Measurements from ENCODE around the gene QSOX2.

Gene QSOX2

DNA sequence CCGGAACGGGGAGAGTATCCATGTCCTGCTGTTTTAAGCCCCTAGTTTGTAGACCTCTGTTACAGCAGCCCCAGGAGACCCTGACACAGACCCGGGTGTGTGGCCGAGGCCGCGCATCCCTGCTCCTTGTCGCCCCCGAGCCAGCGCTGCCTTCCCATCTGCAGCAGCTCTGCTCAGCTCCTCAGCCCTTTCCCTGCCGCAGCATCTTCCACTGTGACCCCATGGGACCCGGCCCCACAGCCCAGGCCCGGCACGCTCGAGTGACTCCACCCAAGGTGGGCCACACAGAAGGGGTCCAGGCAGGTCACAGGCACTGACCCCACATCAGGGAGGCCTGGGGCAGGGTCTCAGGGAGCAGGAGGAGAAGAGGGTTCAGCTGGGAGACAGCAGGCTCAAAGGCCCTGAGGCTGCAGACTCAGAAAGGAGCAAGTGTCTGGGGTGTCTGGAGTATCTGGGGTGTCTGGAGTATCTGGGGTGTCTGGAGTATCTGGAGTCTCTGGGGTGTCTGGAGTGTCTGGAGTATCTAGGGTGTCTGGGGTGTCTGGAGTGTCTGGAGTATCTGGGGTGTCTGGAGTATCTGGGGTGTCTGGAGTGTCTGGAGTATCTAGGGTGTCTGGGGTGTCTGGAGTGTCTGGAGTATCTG, 71.8 kb downstream of the QSOX2 start:
- DNase-seq (ENCODE audit: low read depth): no peak

DNA sequence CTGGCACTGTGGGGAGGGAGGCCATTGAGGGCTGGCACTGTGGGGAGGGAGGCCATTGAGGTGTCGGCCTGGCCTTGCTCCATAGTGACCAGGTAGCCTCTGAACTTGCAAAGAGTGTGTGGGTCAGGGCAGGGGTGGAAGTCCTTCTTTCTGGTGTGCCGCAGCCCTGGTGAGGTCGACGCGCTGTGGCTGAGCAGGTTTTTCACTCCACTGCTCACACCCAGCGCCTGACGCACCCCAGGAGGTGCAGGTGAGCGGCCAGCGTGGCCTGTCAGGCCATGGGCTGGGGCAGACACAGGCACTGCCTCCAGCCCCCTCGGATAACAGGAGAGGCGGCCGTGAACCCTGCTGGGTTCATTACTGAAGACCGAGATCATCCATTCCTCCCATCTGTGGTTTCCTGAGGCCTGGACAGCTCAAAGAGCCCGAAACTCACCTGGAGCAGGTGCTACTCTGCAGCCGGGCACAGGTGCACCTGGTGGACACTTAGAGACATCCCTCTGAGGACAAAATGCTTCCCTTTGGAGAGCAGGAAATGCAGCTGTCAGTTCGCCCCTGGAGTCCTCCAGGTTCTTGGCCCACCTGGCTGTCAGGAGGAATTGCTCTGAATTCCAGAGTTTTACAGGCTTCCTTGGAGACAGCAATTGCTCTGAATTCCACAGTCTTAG, 73.1 kb downstream of the QSOX2 start:
- DNase-seq (ENCODE audit: low read depth): no peak

DNA sequence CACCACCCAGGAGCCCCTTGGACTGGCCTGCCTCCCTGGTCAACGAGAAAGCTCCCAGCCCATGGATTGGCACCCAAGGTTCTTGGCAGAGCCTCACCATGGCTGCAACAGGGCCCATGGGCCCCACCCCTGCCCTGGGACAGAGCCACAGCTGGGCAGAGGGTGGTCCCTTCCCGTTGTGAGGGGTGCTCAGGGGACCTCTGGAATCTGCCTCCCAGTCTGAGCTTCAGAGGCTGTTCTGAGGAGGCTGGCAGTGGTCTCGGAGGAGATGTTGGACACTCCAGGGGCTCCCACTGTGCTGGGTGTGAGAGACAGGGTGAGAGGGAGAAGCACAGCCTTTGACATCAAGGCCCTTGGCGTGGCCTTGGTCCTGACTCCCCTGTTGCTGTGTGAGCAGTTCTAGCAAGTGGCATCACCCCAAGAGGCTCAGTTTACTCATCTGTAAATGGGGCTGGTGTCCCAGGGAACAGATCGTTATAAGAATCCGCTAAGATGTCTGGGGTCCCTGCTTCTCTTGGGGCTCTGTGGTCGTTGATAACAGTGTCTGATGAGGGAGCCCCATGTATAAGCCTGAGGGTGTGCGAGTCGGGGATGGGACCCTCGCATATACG, 73.7 kb downstream of the QSOX2 start:
- DNase-seq (ENCODE audit: low read depth): no peak

DNA sequence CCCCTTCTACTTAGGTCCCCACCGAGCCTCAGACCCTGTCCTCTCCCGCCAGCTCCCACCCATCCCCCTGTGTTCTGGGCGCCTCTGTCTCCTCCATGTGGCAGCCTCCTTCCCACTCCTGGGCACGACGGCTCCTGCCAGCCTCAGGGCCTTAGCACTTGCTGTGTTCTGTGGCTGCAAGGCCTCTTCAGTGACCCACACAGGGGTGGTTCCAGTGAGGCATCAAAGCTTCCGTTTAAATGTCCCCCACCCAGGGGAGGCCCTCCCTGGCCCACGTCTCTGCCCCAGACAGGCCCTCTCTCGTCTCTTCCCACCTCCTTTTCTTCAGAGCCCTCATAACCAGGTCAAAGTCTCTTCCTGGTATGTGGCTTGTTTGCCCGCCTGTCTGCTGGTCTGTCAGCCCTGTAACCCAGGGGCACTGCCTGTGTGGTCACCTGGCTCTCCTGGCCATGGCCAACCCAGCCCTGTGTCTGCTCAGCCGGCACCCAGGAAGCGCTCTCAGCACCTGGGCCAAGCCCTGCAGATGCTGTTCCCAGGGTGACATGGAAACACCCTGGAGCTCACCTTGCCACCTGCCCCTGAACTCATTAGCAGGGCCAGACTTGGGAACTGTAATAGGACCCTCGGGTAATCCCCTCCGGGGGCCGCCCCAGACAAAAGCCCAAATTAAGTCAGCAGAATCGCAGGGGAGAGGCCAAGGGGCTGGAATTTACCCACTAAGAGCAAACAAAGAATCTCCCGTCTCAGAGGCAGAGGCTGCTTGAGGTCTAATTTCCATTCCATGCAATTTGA, 74.4 kb downstream of the QSOX2 start:
- no peak for DNase-seq (ENCODE audit: low read depth)

DNA sequence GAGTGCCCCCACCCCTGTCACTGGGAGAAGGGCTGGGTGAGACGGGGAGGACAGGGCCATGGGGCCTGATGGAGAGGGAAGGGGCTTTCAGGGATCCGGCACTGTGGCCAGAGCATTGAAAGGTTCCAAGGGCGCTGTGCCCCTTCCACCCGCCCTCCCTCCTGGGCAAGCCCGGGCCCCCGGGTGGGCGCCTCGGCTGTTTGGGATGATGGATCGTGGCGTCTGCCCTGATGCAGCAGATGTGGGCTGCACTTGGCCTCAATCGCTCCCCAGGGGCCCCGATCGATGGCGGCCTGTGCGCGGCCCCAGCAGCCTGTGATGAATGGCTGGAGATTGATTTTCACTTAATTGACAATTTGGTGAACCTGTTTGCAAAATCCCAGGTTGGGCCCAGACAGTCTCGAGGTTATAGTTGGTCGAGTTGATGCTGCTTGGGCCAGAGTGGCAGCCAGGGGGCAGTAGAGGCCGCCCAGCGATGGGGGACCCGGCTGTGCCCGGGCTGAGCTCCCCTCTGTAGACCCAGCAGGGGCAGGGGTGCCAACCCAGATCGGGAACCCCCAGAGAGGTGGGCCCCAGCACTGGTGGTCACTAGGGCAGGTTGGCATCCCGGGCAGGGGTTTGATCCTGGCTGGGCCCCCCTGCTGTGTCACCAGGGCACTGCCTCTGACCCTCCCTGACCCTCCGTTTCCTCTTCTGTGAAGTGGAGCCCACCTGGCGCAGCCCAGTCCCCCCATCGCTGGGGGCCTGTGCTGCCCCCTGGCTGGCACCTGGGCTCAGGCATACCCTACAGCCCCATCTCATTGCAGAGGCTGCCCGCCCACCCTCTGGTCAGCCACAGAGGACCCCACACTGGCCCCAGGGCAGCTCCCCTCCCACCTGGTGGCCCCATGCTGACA, 75.4 kb downstream of the QSOX2 start:
- no peak for DNase-seq (ENCODE audit: low read depth)

DNA sequence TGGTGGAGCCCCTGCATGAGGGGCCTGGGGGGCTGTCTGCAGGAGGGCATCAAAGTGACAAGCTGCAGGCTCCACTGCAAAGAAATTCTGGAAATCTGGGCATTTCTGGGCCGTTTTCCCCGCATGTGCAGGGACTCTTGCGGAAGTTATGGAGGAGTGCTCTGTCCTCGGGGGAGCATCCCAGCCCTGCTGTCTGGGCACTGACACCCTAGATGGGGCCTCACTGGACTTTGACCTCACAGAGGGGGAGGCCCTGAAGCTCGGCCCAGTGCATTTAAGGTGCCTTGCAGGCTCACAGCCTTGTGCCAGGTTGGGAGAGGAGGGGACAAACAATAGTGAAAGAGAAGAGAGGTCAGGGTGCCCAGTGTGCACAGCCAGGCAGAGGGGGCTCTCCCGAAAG, 76.1 kb downstream of the QSOX2 start:
- DNase-seq (ENCODE audit: low read depth): no peak

DNA sequence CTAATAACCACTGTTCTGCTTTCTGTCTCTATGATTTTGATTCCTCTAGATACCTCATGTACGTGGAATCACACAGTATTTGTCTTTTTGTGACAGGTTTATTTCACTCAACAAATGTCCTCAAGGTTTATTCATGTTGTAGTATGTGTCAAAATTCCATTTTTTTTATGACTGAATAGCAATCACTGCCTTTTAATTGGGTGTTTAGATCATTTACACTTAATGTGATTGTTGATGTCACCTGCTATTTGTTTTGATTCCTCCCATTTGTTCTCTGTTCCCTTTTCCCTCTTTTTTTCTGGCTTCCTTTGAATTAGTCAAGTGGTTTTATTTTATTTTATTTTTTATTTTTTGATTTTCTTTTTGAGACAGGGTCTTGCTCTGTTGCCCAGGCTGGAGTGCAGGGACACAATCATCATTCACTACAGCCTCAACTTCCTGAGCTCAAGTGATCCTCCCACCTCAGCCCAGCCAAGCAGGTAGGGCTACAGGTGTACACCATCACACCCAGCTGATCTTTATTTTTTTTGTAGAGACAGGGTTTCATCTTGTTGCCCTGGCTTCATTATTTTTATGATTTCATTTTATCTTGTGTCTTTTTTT, 82.3 kb downstream of the QSOX2 start:
- DNase-seq (ENCODE audit: low read depth): no peak

DNA sequence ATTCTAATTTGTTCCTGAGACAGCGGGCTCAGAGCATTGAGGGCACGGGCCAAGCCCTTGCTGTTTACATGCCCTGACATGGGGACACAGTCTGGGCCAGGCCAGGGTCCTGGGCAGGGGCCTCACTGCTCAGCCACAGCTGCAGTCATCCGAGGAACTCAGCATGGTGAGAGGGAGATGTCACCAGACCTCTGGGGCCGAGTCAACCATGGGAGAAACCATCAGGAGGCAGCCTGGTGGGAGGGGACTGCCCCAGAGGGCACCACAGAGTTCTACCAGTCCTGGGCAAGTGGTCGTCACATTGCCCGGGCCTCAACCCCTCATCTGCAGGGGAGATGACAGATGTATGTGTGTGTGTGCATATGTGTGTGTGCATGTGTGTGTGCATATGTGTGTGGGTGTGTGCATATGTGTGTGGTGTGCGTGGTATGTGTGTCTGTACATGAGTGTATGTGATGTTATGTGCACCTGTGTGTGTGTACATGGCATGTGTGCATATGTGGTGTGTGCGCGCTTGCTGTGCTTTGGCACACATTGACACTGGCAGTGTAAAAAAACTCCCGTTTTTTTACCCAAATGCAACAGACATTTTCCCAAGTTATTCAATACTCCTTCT, 84.5 kb downstream of the QSOX2 start:
- DNase-seq (ENCODE audit: low read depth): no peak

DNA sequence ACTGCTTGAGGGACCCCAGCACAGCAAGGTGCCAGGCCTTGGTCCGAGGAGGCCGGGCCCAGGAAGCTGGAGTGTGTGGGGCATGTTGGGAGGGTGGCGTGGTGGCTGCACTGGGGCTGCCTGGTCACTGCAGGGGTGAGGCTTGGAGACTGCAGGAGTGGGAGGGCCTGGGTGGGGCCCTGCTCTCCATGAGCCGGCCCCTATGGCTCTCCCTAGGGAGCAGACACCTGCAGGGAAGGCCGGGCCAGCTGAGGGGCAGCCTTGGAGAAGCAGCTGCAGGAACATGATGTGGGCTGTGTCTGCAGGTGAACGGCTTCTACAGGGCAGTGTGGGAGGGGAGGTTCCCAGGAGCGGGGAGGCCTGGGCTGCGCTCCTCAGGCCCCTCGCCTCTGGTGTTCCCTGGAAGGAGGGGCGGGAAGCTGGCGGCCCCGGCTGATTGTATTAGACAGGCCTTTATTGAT, 85.2 kb downstream of the QSOX2 start:
- no peak for DNase-seq (ENCODE audit: low read depth)

DNA sequence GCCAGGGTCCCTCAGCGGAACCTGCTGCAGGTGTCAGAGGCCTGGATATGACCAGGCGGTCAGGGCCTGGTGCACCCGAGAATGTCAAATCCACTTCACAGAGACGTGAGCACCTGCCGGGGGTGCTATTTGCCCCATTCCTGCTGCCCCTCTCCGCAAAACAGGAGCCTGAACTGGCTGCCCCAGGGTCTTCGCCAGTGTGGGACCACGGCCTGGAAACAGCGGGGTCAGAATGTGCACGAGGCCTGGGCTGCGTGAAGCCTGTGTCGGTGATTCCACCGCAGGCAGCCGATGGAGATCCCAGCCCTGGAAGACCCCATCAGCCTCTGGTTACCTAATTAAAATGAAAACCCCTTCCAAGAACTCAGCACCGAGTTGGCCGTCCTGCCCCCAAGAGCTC, 85.8 kb downstream of the QSOX2 start:
- DNase-seq (ENCODE audit: low read depth): no peak

DNA sequence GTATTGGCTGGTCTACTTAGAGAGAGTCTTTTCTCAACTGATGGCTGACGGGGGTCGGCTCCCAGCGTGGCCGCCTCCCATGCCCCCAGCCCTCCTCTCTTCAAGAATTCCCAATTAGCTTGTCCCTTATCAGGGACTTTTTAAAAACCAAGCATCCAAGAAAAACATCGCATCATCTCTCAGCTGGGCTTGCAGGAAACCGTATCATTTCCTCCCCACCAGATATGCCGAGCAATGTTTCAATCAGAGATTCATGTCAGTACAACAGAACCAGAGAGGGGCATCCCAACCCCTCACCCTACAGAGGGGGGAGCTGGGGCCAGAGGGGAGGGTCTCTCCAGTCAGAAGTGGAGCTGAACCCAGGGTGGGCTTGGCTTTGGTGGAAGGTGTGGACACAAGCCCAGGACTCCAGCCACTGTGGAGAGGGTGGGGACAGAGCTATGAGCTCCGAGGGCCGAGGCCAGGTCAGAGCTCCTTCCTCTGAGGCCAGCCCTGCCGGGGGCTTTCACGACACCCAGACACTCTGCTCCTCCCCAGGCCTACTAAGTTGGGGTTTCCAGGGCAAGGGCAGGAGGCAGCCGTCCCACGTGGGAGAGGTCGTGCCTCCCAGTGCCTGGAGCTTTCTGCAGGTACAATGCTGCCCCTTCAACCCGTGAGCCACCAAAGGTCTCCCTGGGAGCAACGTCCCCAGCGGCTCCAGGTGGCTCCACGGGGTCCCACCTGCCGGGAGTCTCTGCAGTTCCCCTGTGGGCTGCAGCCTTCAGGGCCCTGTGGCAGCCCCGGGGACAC, 87.9 kb downstream of the QSOX2 start:
- no peak for DNase-seq (ENCODE audit: low read depth)

Data from fibroblast of gingiva (primary cell).